HT1080 (cell line): ENCODE data around the gene PLEKHH1. TPM values are rescaled to one million over a fixed set of nuclear protein-coding genes. Genes with fewer than 3 reads are reported as not detected.

Experiments used
- DNase-seq: peaks from one replicate; pipeline ENCODE4 v3.0.0-alpha.2; 2015; ENCODE audit warnings: low read depth
- total RNA-seq: library from RNA; depleted of rRNA; stranded (reverse); fragments of >200 nt; shearing (Covaris generic); gene quantifications from 2 replicates; pipeline ENCODE4 v1.2.3, GENCODE V29; 2014

Gene PLEKHH1
- total RNA-seq, 1 experiment from 2014 or later, result 4.2 TPM

GRCh38 chr14:67562025-67562775 lies 29.1 kb downstream of the PLEKHH1 start:
- DNase-seq, result no peak

- DNase-seq, result no peak
These were observed 29.7 kb downstream of the PLEKHH1 start for GRCh38 chr14:67562776-67563150.

- DNase-seq, result no peak
These were observed 31.1 kb downstream of the PLEKHH1 start for GRCh38 chr14:67564236-67564635.

- no peak for DNase-seq
These were observed 33.8 kb downstream of the PLEKHH1 start for GRCh38 chr14:67566908-67567307.

GRCh38 chr14:67567654-67568053 lies 34.6 kb downstream of the PLEKHH1 start:
- no peak for DNase-seq

- no peak for DNase-seq
These were observed 36.0 kb downstream of the PLEKHH1 start for GRCh38 chr14:67569011-67569650.

GRCh38 chr14:67569651-67570290 lies 36.7 kb downstream of the PLEKHH1 start:
- DNase-seq, result no peak

- no peak for DNase-seq
These were observed 37.4 kb downstream of the PLEKHH1 start for GRCh38 chr14:67570453-67570852.

GRCh38 chr14:67571275-67571990 lies 38.3 kb downstream of the PLEKHH1 start:
- DNase-seq, result peak; percentile 50

GRCh38 chr14:67571991-67572323 lies 38.9 kb downstream of the PLEKHH1 start:
- DNase-seq, result no peak

- no peak for DNase-seq
These were observed 39.5 kb downstream of the PLEKHH1 start for GRCh38 chr14:67572608-67573007.

GRCh38 chr14:67573228-67574010 lies 40.3 kb downstream of the PLEKHH1 start:
- no peak for DNase-seq

GRCh38 chr14:67574156-67574555 lies 41.1 kb downstream of the PLEKHH1 start:
- DNase-seq, result no peak

GRCh38 chr14:67574806-67575205 lies 41.7 kb downstream of the PLEKHH1 start:
- DNase-seq, result no peak

GRCh38 chr14:67575684-67576083 lies 42.6 kb downstream of the PLEKHH1 start:
- DNase-seq, result peak; percentile 35

GRCh38 chr14:67576216-67576955 lies 43.3 kb downstream of the PLEKHH1 start:
- no peak for DNase-seq

- no peak for DNase-seq
These were observed 44.2 kb downstream of the PLEKHH1 start for GRCh38 chr14:67577181-67577808.

GRCh38 chr14:67577909-67578749 lies 45.0 kb downstream of the PLEKHH1 start:
- DNase-seq, result no peak

- no peak for DNase-seq
These were observed 46.0 kb downstream of the PLEKHH1 start for GRCh38 chr14:67579040-67579439.
